Measurements from ENCODE around the gene GHR.

The GHR gene

DNA sequence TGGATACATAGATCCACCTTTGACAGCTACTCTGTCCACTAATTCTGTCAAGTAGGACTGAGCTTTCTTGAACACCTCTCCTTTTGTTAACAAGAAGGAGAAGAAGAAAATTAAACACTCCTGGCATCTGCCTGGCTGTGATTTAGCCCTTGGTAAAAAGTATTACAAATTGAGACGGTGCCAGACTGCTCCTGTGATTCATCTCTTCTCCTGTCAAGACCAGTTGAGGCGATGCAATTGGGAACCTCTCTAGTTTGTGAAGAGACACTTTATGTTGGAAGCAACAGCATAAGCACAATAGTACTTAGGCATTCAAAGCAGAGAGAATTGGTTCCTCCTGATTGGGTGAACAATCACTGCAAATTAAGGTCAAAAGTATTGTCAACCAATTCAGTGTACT is 72.7 kb downstream of the GHR start:
- H3K4me3 ChIP-seq (replicated peaks in 1 of 2; ENCODE audit: low read depth in 2 of 2, low read length in 2 of 2), result no peak overlapping the region
- DNase-seq (ENCODE audit: low read depth in 2 of 2), result peak; percentile 20 to 60
- TF ChIP-seq, protein P1, sequence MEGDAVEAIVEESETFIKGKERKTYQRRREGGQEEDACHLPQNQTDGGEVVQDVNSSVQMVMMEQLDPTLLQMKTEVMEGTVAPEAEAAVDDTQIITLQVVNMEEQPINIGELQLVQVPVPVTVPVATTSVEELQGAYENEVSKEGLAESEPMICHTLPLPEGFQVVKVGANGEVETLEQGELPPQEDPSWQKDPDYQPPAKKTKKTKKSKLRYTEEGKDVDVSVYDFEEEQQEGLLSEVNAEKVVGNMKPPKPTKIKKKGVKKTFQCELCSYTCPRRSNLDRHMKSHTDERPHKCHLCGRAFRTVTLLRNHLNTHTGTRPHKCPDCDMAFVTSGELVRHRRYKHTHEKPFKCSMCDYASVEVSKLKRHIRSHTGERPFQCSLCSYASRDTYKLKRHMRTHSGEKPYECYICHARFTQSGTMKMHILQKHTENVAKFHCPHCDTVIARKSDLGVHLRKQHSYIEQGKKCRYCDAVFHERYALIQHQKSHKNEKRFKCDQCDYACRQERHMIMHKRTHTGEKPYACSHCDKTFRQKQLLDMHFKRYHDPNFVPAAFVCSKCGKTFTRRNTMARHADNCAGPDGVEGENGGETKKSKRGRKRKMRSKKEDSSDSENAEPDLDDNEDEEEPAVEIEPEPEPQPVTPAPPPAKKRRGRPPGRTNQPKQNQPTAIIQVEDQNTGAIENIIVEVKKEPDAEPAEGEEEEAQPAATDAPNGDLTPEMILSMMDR (IDR thresholded peaks at IDR 0.05; ENCODE audit: low read depth, low read length), result no peak

DNA sequence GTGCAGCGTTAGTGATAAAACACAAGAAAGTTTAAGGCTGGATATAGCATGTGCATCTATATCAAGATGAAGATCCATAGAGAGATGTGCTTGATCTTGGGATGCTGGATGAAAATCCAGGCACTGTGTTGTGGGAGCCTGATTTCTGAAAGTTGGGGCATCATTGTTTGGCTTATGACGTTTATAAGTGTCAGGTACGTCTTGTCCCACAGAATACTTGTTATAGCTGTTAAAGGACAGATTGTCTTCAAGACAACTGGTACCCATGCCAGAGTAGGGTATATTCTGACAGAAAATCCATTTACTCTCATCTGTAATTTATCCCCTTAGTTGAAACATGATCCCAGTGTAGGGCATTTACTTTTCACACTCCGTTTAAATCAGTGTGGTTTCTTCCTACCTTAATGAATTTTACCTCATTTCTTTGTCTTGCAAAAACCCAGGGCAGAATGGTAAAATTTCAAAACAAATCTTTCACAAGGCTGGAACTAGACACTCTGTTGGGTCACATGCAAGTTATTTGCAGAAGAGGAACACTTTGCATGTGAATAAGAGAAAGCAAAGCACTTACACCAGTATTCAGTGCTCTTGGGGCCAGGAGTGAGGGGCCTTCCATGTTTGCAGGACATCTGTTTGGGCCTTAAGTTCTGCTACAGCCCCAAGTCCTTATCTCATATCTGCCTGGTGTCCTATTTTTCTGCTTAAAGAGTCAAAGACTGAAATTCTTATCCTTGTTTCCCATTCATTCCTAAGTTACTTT is 73.3 kb downstream of the GHR start:
- no peak overlapping the region for H3K4me3 ChIP-seq (replicated peaks in 1 of 2; ENCODE audit: low read depth in 2 of 2, low read length in 2 of 2)
- TF ChIP-seq, protein P1 (IDR thresholded peaks at IDR 0.05; ENCODE audit: low read depth, low read length), result no peak
- no peak for DNase-seq (ENCODE audit: low read depth in 2 of 2)

DNA sequence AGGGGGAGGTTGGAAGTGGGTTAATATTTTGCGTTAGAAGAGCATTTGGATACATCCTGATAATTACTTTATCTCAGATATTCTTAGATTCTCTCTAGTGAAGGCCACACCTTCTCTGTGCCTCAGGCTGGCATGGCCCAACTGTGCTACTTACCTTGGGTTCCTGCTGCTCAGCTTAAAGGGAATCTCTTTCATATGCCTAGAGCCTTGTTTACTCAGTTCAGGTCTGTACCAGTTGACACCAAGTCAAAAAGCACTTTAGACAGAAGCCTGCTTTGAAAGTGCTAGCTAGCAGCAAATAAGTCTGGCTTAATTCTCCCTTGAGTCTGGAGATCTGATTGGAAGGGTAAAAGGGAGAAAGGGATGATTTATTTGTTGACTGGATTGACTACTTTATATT is 74.8 kb downstream of the GHR start:
- H3K4me3 ChIP-seq (replicated peaks in 1 of 2; ENCODE audit: low read depth in 2 of 2, low read length in 2 of 2), result no peak overlapping the region
- DNase-seq (ENCODE audit: low read depth in 2 of 2), result no peak
- TF ChIP-seq, protein P1 (IDR thresholded peaks at IDR 0.05; ENCODE audit: low read depth, low read length), result no peak

DNA sequence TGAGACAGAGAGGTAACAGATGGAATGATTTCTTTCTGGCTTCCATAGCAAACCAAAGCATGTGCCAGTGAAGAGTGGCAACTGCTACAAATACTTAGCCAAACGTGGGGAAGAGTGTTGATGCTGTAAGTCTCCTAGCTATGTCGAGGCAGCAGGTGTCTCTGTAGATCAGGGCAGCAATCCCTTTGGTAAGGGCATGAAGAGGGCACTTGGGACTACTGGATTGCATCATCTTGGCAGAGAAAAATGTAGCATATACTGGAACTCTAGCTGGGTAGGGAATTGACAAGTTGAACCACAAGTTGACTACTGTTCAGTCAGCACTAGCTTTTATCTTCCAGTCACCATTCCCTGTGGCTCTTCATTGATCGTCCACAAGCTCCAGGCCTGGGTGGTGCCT is 75.8 kb downstream of the GHR start:
- no peak for DNase-seq (ENCODE audit: low read depth in 2 of 2)
- TF ChIP-seq, protein P1 (IDR thresholded peaks at IDR 0.05; ENCODE audit: low read depth, low read length), result no peak
- H3K4me3 ChIP-seq (replicated peaks in 1 of 2; ENCODE audit: low read depth in 2 of 2, low read length in 2 of 2), result no peak overlapping the region

DNA sequence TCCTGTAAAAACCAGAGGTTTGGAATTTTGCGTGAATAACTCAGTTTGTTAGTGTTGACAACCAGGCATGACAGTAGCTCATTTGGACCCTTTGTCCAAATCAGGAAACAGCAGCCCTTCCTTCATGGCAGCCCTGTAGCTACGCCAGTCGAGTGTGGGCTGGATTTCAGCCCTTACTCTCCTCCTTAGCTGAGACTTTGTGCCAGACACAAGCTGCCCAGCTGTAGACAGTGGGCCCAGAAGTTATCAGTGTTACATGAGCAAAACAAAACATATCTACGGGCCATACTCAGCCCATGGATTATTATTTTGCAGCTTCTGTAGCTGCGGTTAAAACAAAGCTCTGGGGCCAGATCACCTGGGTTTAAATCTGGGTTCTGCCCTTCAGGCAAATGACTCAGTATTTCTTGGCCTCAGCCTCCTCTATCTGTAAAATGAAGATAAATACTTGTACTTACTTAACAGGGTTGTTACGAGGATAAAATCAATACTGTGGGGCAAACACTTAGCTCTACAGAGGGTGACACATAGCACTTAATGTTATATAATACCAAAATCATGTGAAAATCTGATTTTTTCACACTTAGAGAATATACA is 76.9 kb downstream of the GHR start:
- TF ChIP-seq, protein P1 (IDR thresholded peaks at IDR 0.05; ENCODE audit: low read depth, low read length), result no peak
- H3K4me3 ChIP-seq (replicated peaks in 1 of 2; ENCODE audit: low read depth in 2 of 2, low read length in 2 of 2), result no peak overlapping the region
- no peak for DNase-seq (ENCODE audit: low read depth in 2 of 2)

DNA sequence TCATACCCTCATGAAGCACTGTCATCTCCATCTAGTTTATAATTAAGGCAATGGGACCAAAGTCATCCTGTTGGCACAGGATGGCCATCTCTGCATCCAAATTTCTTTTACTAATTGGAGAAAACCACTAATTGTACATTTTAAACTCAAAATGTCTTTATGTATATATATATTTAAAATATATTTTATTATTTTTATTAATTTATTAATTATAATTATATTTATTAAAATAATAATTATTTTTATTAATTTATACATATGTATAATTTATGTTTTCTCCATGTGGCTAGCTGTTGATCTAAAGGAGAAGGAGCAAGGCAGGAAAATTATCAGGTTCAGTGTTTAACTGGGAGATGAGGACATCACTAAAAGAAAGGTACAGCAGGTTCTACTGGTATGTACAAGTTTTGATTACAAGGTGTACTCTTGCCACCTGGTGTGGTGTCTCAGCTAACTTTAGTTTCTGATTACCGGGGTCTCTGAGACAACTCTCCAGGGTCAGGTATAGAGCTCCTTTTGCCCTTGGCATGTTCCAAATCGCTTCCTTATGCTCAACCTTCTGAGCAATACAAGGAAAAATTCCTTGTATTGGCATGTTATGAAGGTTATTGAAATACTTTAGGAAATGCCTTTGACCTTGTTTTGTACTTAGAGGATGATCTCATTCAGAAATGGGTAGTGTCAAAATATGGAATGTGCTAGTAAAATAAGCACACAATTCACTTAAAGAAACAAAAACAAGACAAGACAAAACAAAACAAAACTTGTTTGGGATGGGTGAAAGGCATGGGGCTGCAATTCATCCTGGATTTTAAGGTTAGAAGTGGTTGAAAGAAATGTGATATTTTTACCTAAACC is 79.6 kb downstream of the GHR start:
- peak in 1 of 2 donors; percentile 54 for DNase-seq (ENCODE audit: low read depth in 2 of 2)
- no peak overlapping the region for H3K4me3 ChIP-seq (replicated peaks in 1 of 2; ENCODE audit: low read depth in 2 of 2, low read length in 2 of 2)
- TF ChIP-seq, protein P1 (IDR thresholded peaks at IDR 0.05; ENCODE audit: low read depth, low read length), result no peak

Measured in cardiac fibroblast (primary cell).